ENCODE data around the gene SYPL1.

DNA sequence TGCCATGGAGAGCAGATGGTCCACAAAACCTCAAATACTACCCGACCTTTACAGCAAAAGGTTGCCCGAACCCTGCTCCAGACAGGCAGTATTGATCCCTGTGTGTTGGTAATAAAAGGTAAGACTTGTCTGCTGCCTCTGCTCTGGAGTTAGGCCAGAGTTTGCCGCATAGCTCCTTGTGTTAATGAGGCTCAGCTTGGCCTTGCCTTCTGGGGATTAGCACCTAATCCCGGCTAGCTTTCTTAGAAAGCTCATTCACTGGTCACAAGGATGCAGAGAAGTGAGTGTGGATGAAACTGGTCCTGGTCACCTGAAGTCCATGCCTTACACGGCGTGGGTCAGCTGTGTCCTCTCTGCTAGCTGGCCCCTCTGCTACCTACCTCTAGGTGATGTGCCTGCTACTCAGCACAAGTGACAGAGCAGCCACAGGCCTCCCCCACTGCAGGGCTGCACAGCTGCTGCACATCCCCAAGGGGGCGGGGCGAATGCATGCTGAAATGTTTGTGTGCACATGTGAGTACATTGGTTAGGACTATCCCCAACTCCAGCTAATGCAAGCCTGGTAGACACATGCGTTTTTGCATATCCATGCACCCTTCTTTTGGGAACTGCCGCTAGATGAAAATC is 31.7 kb upstream of the SYPL1 start:
- TF ChIP-seq POLR2A (IDR thresholded peaks at IDR 0.05), result no peak
- TF ChIP-seq, protein P1, sequence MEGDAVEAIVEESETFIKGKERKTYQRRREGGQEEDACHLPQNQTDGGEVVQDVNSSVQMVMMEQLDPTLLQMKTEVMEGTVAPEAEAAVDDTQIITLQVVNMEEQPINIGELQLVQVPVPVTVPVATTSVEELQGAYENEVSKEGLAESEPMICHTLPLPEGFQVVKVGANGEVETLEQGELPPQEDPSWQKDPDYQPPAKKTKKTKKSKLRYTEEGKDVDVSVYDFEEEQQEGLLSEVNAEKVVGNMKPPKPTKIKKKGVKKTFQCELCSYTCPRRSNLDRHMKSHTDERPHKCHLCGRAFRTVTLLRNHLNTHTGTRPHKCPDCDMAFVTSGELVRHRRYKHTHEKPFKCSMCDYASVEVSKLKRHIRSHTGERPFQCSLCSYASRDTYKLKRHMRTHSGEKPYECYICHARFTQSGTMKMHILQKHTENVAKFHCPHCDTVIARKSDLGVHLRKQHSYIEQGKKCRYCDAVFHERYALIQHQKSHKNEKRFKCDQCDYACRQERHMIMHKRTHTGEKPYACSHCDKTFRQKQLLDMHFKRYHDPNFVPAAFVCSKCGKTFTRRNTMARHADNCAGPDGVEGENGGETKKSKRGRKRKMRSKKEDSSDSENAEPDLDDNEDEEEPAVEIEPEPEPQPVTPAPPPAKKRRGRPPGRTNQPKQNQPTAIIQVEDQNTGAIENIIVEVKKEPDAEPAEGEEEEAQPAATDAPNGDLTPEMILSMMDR (IDR thresholded peaks at IDR 0.05), result no peak
- TF ChIP-seq POLR2AphosphoS5 (IDR thresholded peaks at IDR 0.05; ENCODE audit: insufficient read depth in 1 of 2, low read depth in 1 of 2), result no peak

Measured in vagina (tissue), 2 donors.